Cerebellar cortex (tissue), 1 donor: ENCODE measurements around the gene LHPP.

Experiments used
- DNase-seq: peaks from one replicate; pipeline ENCODE4 v3.0.0-alpha.2; 2015; ENCODE audit warnings: low spot score

Gene LHPP

GRCh38 chr10:124658591-124659242 is 197.1 kb downstream of the LHPP start:
- no peak for DNase-seq

GRCh38 chr10:124659380-124659779 is 197.8 kb downstream of the LHPP start:
- no peak for DNase-seq

GRCh38 chr10:124660404-124661125 is 198.9 kb downstream of the LHPP start:
- DNase-seq, result no peak

- no peak for DNase-seq
Measured at GRCh38 chr10:124661660-124662180, 200.1 kb downstream of the LHPP start.

- DNase-seq, result no peak
Measured at GRCh38 chr10:124663228-124663627, 201.6 kb downstream of the LHPP start.
